DND-41 (cell line): Measurements from ENCODE around the gene XCR1.
"Not testable (repeated sequence)": the region's sequence is repeated elsewhere in the genome, so short reads cannot be mapped to it uniquely, and the experiment has no call there.

Experiments
- ATAC-seq: fragments of 200-7000 bp; cut with Tn5 transposase; 3 replicates; pipeline ENCODE4 v1.9.1; 2021; ENCODE audit warnings: low read depth; ENCODE audit not compliant: insufficient read depth
- DNase-seq: peaks from one replicate; pipeline ENCODE4 v3.0.0-alpha.2; 2020
- H2AFZ ChIP-seq: 2 replicates; pipeline ENCODE4 v1.6.0; 2012; ENCODE audit warnings: low read depth, low read length
- H3K27ac ChIP-seq: 2 replicates; pipeline ENCODE4 v1.5.1; 2012; ENCODE audit warnings: low read length, inconsistent platforms
- H3K27me3 ChIP-seq: fragments of 200-600 bp; sonication (generic); 2 replicates; pipeline ENCODE4 v1.6.0; 2012; ENCODE audit warnings: low read length, mild to moderate bottlenecking, inconsistent platforms; ENCODE audit not compliant: insufficient read depth, poor library complexity
- H3K36me3 ChIP-seq: 2 replicates; pipeline ENCODE4 v1.5.1; 2012; ENCODE audit warnings: low read length, inconsistent platforms; ENCODE audit not compliant: insufficient read depth
- H3K4me1 ChIP-seq: 2 replicates; pipeline ENCODE4 v1.5.1; 2012; ENCODE audit warnings: mild to moderate bottlenecking, low read length; ENCODE audit not compliant: insufficient read depth
- H3K4me2 ChIP-seq: 2 replicates; pipeline ENCODE4 v1.6.0; 2012; ENCODE audit warnings: mild to moderate bottlenecking, moderate library complexity, low read length, inconsistent platforms; ENCODE audit not compliant: insufficient read depth
- H3K4me3 ChIP-seq, 2 experiments: fragments of 200-600 bp in 1 of 2; shearing (Covaris generic) in 1 of 2; 2 replicates each; pipeline ENCODE4 v1.5.1; 2012 to 2016; ENCODE audit warnings: inconsistent platforms in 2 of 2, low read length in 2 of 2, mild to moderate bottlenecking in 2 of 2, low read depth in 1 of 2, moderate library complexity in 1 of 2
- H3K79me2 ChIP-seq: 2 replicates; pipeline ENCODE4 v1.6.0; 2012; ENCODE audit warnings: low read length, inconsistent platforms; ENCODE audit not compliant: insufficient read depth
- H3K9ac ChIP-seq: 2 replicates; pipeline ENCODE4 v1.6.0; 2012; ENCODE audit warnings: low read depth, mild to moderate bottlenecking, inconsistent platforms, low read length, moderate library complexity
- H3K9me3 ChIP-seq: 2 replicates; pipeline ENCODE4 v1.5.1; 2012; ENCODE audit warnings: low read length, moderate library complexity, mild to moderate bottlenecking, inconsistent platforms; ENCODE audit not compliant: insufficient read depth, severe bottlenecking
- H4K20me1 ChIP-seq: 2 replicates; pipeline ENCODE4 v1.6.0; 2012; ENCODE audit warnings: low read length; ENCODE audit not compliant: insufficient read depth
- EZH2 ChIP-seq: IDR thresholded peaks from 3 replicates; pipeline ENCODE4 v1.6.1; 2012; ENCODE audit warnings: borderline replicate concordance, low read depth, mild to moderate bottlenecking, moderate library complexity, low read length, inconsistent platforms; ENCODE audit not compliant: severe bottlenecking
- TF ChIP-seq, protein P1 (sequence below): IDR thresholded peaks from 2 replicates; pipeline ENCODE4 v1.5.1; 2012; ENCODE audit warnings: borderline replicate concordance, low read length, moderate library complexity, mild to moderate bottlenecking; ENCODE audit not compliant: poor library complexity, severe bottlenecking; ENCODE audit errors: extremely low read depth

XCR1 gene

DNA sequence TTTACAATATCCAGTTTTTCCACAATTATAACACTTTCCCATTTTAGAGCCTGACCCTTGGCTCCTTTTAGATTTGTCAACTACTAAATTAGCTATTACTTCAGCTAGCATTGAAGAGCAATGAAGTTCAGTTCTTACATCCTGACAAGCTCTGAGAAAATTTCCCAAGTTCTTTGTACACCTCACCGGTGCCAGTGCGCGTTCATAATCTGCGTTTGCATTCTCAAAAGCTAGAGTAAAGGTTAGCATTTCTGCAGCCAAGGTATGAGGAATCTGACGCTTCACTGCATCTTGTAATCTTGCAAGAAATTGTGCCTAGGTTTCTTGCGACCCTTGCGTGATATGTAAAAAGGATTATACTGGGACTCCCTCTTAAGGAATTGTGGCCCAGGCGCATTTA lies 25.2 kb upstream of the XCR1 start:
- H3K9ac ChIP-seq = no peak overlapping the region
- no peaks in the 10 kb centered on the region for H3K36me3 ChIP-seq
- no peak overlapping the region for H3K4me2 ChIP-seq
- no peaks in the 10 kb centered on the region for H4K20me1 ChIP-seq
- no peak for ATAC-seq
- no peaks in the 10 kb centered on the region for H3K79me2 ChIP-seq
- no peak overlapping the region for H2AFZ ChIP-seq
- no peaks in the 10 kb centered on the region for H3K9me3 ChIP-seq
- no peak overlapping the region for H3K27ac ChIP-seq
- no peaks in the 10 kb centered on the region for H3K27me3 ChIP-seq
- no peak overlapping the region for H3K4me3 ChIP-seq
- peaks cover 8% of the 10 kb centered on the region for H3K4me1 ChIP-seq
- DNase-seq = no peak
- no peak for TF ChIP-seq EZH2
- TF ChIP-seq, protein P1, sequence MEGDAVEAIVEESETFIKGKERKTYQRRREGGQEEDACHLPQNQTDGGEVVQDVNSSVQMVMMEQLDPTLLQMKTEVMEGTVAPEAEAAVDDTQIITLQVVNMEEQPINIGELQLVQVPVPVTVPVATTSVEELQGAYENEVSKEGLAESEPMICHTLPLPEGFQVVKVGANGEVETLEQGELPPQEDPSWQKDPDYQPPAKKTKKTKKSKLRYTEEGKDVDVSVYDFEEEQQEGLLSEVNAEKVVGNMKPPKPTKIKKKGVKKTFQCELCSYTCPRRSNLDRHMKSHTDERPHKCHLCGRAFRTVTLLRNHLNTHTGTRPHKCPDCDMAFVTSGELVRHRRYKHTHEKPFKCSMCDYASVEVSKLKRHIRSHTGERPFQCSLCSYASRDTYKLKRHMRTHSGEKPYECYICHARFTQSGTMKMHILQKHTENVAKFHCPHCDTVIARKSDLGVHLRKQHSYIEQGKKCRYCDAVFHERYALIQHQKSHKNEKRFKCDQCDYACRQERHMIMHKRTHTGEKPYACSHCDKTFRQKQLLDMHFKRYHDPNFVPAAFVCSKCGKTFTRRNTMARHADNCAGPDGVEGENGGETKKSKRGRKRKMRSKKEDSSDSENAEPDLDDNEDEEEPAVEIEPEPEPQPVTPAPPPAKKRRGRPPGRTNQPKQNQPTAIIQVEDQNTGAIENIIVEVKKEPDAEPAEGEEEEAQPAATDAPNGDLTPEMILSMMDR = no peak

DNA sequence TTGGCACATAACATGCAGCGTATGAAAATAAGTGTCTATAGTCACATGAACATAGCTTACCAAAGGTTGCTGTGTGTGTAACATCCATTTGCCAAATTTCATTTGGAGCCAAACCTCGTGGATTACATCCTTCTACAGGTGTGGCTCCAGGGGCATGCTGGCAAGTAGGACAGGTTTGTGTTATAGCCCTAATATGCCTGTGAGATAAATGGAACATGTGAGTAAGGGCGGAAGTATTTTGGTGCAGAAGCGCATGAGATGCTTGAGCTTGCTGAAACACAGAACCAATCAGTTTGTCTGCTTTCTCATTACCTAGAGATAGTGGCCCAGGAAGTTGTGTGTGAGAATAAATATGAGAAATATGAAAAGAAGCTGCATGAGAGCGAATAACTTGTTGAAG lies 21.8 kb upstream of the XCR1 start:
- no peak overlapping the region for H3K9ac ChIP-seq
- no peak for DNase-seq
- no peaks in the 10 kb centered on the region for H4K20me1 ChIP-seq
- no peaks in the 10 kb centered on the region for H3K9me3 ChIP-seq
- ATAC-seq = no peak
- peaks cover 36% of the 10 kb centered on the region for H3K4me1 ChIP-seq
- H3K27ac ChIP-seq = no peak overlapping the region
- no peak for TF ChIP-seq EZH2
- TF ChIP-seq, protein P1 = no peak
- no peaks in the 10 kb centered on the region for H3K27me3 ChIP-seq
- no peak overlapping the region for H3K4me2 ChIP-seq
- no peak overlapping the region for H3K4me3 ChIP-seq
- no peak overlapping the region for H2AFZ ChIP-seq
- no peaks in the 10 kb centered on the region for H3K36me3 ChIP-seq
- no peaks in the 10 kb centered on the region for H3K79me2 ChIP-seq

DNA sequence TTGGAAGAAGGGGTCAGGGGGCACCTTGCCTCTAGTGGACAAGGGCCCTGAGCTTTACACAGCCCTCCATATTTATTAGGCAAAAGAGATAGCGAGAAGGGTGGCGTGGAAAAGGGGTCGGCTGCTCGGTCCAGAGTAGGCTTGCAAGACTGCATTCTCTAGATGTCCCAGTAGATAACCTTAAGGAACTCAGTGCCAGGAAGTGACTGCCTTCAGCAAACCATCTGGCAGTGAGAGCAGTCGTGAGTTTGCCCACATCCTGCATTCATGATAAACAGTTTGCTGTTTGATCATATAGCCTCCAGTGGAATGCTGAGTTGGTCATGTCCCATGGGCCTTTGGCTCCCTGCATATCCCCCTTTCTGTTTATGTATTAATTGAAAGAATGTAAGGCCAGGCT lies 18.9 kb upstream of the XCR1 start:
- Histone ChIP-seq H3K27ac (peak overlapping the region; percentile 86), H3K9ac (peak overlapping the region; percentile 36), H3K4me2 (peak overlapping the region; percentile 48), H2AFZ (peak overlapping the region; percentile 13), H3K4me3 (0 out of 4 replicates have a peak overlapping the region, but pooled peaks of 1 of the 2 experiments have one; percentile 7), H3K4me1 (peaks cover 36% of the 10 kb centered on the region)
- not testable (repeated sequence) for H3K9me3 ChIP-seq, H3K27me3 ChIP-seq, H3K79me2 ChIP-seq, H3K36me3 ChIP-seq, H4K20me1 ChIP-seq
- ATAC-seq (peak; percentile 100), DNase-seq (peak; percentile 87)

DNA sequence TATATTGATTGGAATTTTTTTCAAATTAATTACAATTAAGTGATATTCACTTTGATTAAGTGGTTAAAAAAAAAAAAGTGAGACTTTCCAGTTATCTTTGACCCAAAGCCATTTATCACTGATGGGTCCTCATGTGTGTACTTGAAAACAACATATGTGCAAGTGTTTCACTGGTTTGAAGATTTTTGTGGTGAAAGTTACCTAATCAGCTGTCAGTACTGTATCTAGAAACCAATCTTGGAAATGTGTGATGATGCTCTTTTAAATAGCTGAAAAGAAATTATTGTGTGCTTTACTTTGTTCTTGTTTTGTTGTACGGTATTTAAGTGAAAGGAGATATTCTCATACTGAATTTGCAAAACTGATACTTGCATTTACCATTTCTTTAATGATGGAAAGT lies 11.6 kb upstream of the XCR1 start:
- Histone ChIP-seq H3K9ac (no peak overlapping the region), H3K27ac (no peak overlapping the region), H3K9me3 (peaks cover 2% of the 10 kb centered on the region), H3K4me3 (no peak overlapping the region), H4K20me1 (no peaks in the 10 kb centered on the region), H3K79me2 (no peaks in the 10 kb centered on the region), H3K27me3 (no peaks in the 10 kb centered on the region), H3K4me2 (no peak overlapping the region), H3K36me3 (no peaks in the 10 kb centered on the region), H2AFZ (no peak overlapping the region), H3K4me1 (no peaks in the 10 kb centered on the region)
- DNase-seq (no peak), ATAC-seq (no peak)
- no peak for TF ChIP-seq EZH2
- TF ChIP-seq, protein P1 = no peak

DNA sequence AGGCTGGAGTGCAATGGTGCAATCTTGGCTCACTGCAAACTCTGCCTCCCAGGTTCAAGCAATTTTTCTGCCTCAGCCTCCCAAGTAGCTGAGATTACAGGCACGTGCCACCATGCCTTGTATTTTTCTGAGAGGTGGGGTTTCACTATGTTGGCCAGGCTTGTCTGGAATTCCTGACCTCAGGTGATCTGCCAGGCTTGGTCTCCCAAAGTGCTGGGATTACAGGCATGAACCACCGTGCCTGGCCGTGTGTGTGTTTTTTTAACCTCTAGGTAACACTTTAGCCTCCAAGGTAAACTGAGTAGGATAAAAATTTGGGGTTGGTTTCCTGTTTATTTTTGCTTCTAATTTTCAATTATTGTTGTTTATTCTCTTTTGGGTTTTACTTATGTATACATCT lies 10.8 kb upstream of the XCR1 start:
- H3K9me3 ChIP-seq, H3K36me3 ChIP-seq, H2AFZ ChIP-seq, H3K4me3 ChIP-seq, H3K79me2 ChIP-seq, H3K27ac ChIP-seq, H3K4me2 ChIP-seq, H3K9ac ChIP-seq, ATAC-seq, H3K27me3 ChIP-seq, H4K20me1 ChIP-seq, DNase-seq, H3K4me1 ChIP-seq: not testable (repeated sequence)
